Endothelial cell of umbilical vein (primary cell): Measurements from ENCODE around the gene EMC6. TPM values are rescaled to one million over a fixed set of nuclear protein-coding genes. Genes with fewer than 3 reads are reported as not detected.
A peak's percentile ranks its signal among the peaks of the same experiment; 100 is the strongest.

ENCODE experiments used
- Bru-seq: library from RNA; stranded (reverse); fragments of 400-500 nt; gene quantifications from one replicate; lab custom pipeline; 2021; lab: Mats Ljungman, UMichigan
- BruChase-seq, 2 experiments: library from RNA; stranded (reverse); fragments of 400-500 nt; gene quantifications; one replicate each; lab custom pipeline; 2021; lab: Mats Ljungman, UMichigan
- BruUV-seq: library from RNA; stranded (reverse); fragments of 400-500 nt; replicated peaks from 2 replicates; lab custom pipeline; 2021; lab: Mats Ljungman, UMichigan
- CTCF ChIA-PET: fragments of 300-600, 350-600 bp; sonication (Branson Sonifier 250); formaldehyde crosslinking; loops from one replicate; lab custom pipeline; 2021; ENCODE audit warnings: antibody characterized with exemption, inconsistent platforms; lab: Charles Lee
- POLR2A ChIA-PET: fragments of 300-600, 350-600 bp; sonication (Branson Sonifier 250); formaldehyde crosslinking; loops from one replicate; lab custom pipeline; 2021; ENCODE audit warnings: antibody characterized with exemption, inconsistent platforms; lab: Charles Lee
- DNase-seq: peaks from one replicate; pipeline ENCODE4 v3.0.0-alpha.2; 2011; ENCODE audit warnings: low read depth, low spot score
- FAIRE-seq: peaks from 2 replicates; lab custom pipeline; 2011; peaks lifted over from hg19 to GRCh38; lab: Jason Lieb, UNC
- H2AFZ ChIP-seq: 2 replicates; pipeline ENCODE4 v1.6.0; 2012; ENCODE audit warnings: low read depth, low read length, control low read depth, inconsistent platforms
- H3K27ac ChIP-seq: 2 replicates; pipeline ENCODE4 v1.5.1; 2011; ENCODE audit warnings: low read depth, mild to moderate bottlenecking, control low read depth, low read length, moderate library complexity; ENCODE audit not compliant: insufficient read depth
- H3K27me3 ChIP-seq, 2 experiments: 2 replicates each; pipeline versions ENCODE4 v1.6.0 to v1.6.1; 2011; ENCODE audit warnings: low read length in 2 of 2, mixed read lengths in 1 of 2; ENCODE audit not compliant: control insufficient read depth in 2 of 2, insufficient read depth in 2 of 2
- H3K36me3 ChIP-seq, 2 experiments: 2 replicates in 1 of 2; 3 replicates in 1 of 2; pipeline ENCODE4 v1.5.1; 2011; ENCODE audit warnings: low read length in 2 of 2, mild to moderate bottlenecking in 1 of 2, moderate library complexity in 1 of 2; ENCODE audit not compliant: control insufficient read depth in 2 of 2, insufficient read depth in 2 of 2; ENCODE audit errors: extremely low read depth in 1 of 2
- H3K4me1 ChIP-seq: 3 replicates; pipeline ENCODE4 v1.5.1; 2011; ENCODE audit warnings: mild to moderate bottlenecking, low read length; ENCODE audit not compliant: control insufficient read depth, insufficient read depth; ENCODE audit errors: extremely low read depth
- H3K4me2 ChIP-seq: 2 replicates; pipeline ENCODE4 v1.6.1; 2011; ENCODE audit warnings: low read length, control low read depth, mixed read lengths; ENCODE audit not compliant: insufficient read depth
- H3K4me3 ChIP-seq, 3 experiments: fragments of 200-600 bp in 1 of 3; sonication (generic), shearing (Covaris generic) in 1 of 3; replicated peaks in 1 of 3; 2 replicates each; pipeline ENCODE4 v1.5.1; 2011 to 2016; ENCODE audit warnings: control low read depth in 3 of 3, low read length in 3 of 3, mild to moderate bottlenecking in 2 of 3, inconsistent platforms in 1 of 3, low read depth in 1 of 3, moderate library complexity in 1 of 3; ENCODE audit not compliant: insufficient read depth in 1 of 3
- H3K79me2 ChIP-seq: 2 replicates; pipeline ENCODE4 v1.6.0; 2012; ENCODE audit warnings: low read length, inconsistent platforms; ENCODE audit not compliant: control insufficient read depth, insufficient read depth
- H3K9ac ChIP-seq: replicated peaks from 2 replicates; pipeline ENCODE3; 2011; ENCODE audit warnings: low read length, control low read depth; ENCODE audit not compliant: insufficient read depth; ENCODE audit errors: extremely low read depth
- H3K9me1 ChIP-seq: replicated peaks from 3 replicates; pipeline ENCODE4 v1.6.0; 2011; ENCODE audit warnings: mild to moderate bottlenecking, low read length; ENCODE audit not compliant: control insufficient read depth, insufficient read depth; ENCODE audit errors: extremely low read depth
- H3K9me3 ChIP-seq: replicated peaks from 2 replicates; pipeline ENCODE4 v1.5.1; 2012; ENCODE audit warnings: low read length, inconsistent platforms; ENCODE audit not compliant: control insufficient read depth, insufficient read depth
- H4K20me1 ChIP-seq: replicated peaks from 2 replicates; pipeline ENCODE3; 2011; ENCODE audit warnings: mild to moderate bottlenecking, low read length; ENCODE audit not compliant: control insufficient read depth, insufficient read depth; ENCODE audit errors: extremely low read depth
- EZH2 ChIP-seq: IDR thresholded peaks from 2 replicates; pipeline ENCODE4 v1.6.1; 2012; ENCODE audit warnings: borderline replicate concordance, low read depth, mild to moderate bottlenecking, moderate library complexity, low read length, inconsistent platforms; ENCODE audit not compliant: severe bottlenecking
- POLR2A ChIP-seq: IDR thresholded peaks from 2 replicates; pipeline ENCODE4 v1.6.1; 2012; ENCODE audit warnings: low read depth, mild to moderate bottlenecking, control low read depth, low read length
- POLR2AphosphoS5 ChIP-seq: IDR thresholded peaks from 2 replicates; pipeline ENCODE4 v1.6.1; 2012; ENCODE audit warnings: low read depth, mild to moderate bottlenecking, control low read depth, low read length, moderate library complexity; ENCODE audit not compliant: insufficient read depth
- dilution Hi-C: fragments of 300-500 bp; cut with MboI; formaldehyde crosslinking; loops from one replicate; pipeline ENCODE4 v1.15.0; 2019; ENCODE audit warnings: low sequenced_read_pairs; ENCODE audit not compliant: extremely low pct_ligation_motif_present
- intact Hi-C: fragments of 100-400 bp; cut with micrococcal nuclease; formaldehyde crosslinking; loops from one replicate; pipeline ENCODE4 v1.10.0; 2022
- long read RNA-seq: library from polyadenylated mRNA; stranded (forward); transcript quantifications from one replicate; pipeline ENCODE4 v2.0.0, GENCODE V29; 2021
- polyA minus RNA-seq, 3 experiments: library from RNA; depleted of rRNA, polyadenylated mRNA; stranded (reverse); fragments of >200 nt; gene quantifications; 1 replicate in 1 of 3; 2 replicates in 2 of 3; pipeline ENCODE4 v1.2.3, GENCODE V29; 2011
- polyA plus RNA-seq, 4 experiments: library from polyadenylated mRNA; depleted of rRNA in 3 of 4; stranded (reverse) in 3 of 4; unstranded in 1 of 4; fragments of >200 nt; gene quantifications; 2 replicates each; pipeline versions ENCODE4 v1.2.1 to v1.2.3, GENCODE V29; 2011 to 2012; ENCODE audit warnings: missing spikeins in 1 of 4
- total RNA-seq: library from RNA; stranded (reverse); gene quantifications from 2 replicates; pipeline ENCODE4 v1.2.3, GENCODE V29; 2021

The EMC6 gene
- total RNA-seq (54.0 and 62.2 TPM in 2 replicates), polyA plus RNA-seq (105 and 148 TPM in 2 replicates), polyA minus RNA-seq (18.8 and 21.5 TPM in 2 replicates), Bru-seq, nascent RNA (percentile 91 among the genes with signal in this experiment), BruChase-seq, experiment 1, labeled RNA remaining after a 6-hour chase (percentile 98 among the genes with signal in this experiment), BruChase-seq, experiment 2, labeled RNA remaining after a 2-hour chase (percentile 98 among the genes with signal in this experiment)
- 58.1 and 73.4 TPM in 2 replicates for polyA plus RNA-seq (2011; cell fraction: cytosol; rRNA removed)
- polyA plus RNA-seq (2011; cell fraction: nucleus; rRNA removed), result 19.0 and 22.6 TPM in 2 replicates
- 41.7 and 65.4 TPM in 2 replicates for polyA plus RNA-seq (2012)
- 52.3 TPM for polyA minus RNA-seq (2011; cell fraction: cytosol; rRNA and poly(A)+ RNA removed)
- 8.3 and 10.8 TPM in 2 replicates for polyA minus RNA-seq (2011; cell fraction: nucleus; rRNA and poly(A)+ RNA removed)
- long read RNA-seq, transcript EMC6-202 (2 exons, 762 nt), result minor isoform, 37 of 317 reads
- long read RNA-seq, transcript EMC6-201 (2 exons, 653 nt), result major isoform, 240 of 317 reads
- long read RNA-seq, partial matches to known transcripts, result 0 of 317 reads
- long read RNA-seq, other reads (novel, unspliced or antisense), result 40 of 317 reads

DNA sequence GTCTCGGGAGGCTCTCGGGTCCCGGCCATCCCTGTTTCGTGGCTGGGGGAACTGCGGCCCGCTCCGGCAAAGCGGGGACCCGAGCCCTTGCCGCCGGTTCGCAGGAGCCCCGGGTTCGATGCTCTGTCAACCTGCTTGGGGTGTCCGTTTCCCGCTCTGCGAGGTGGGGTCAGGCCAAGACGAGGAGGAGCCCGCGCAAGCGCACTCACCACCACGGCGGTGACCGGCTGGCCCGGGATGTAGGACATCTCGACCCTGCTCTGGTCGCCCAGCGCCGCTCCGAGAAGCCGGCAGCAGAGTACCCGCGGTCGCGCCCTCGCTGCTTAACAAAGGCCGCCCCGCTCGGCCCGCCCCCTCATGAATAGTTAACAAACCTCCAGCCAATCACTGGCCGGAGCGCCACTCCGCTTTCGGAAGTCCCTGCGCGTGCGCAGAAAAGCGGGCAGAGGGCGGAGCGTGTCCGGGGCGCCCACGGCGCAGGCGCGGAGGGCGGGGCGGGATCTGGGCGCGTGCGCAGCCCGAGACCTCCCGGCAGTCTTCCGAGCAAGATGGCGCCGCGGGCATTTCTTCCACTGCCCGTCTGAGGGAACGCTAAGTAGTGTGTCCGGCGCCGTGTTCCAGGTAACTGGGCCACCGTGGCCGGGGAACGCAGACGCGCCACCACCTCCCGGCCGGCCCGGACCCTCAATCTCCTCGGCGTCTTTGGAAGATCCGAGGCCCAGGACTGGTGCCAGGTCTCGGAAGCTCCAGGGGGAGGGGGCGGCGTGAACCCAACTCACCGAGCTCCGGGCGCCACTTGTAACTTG lies at the start of gene EMC6, which contains the start of gene TAX1BP3:
EMC6 (plus strand) TSS at position 534 of the 806 bp plus-strand sequence. CDS start 335 bp downstream, outside the sequence.
TAX1BP3 (minus strand) TSS at position 300 of the 806 bp plus-strand sequence; CDS start at position 248, 52 bp downstream.
- no peaks in the 10 kb centered on the region for H3K9me3 ChIP-seq
- H3K4me3 ChIP-seq, result peak within 1 kb of the TSS; percentile 86 to 90 (median 87)
- POLR2A ChIA-PET, result interaction anchor here (0.8 to 3.1 kb wide), 5 partner anchors 10 to 55 kb away, joined by 3 to 18 read pairs (median 10); partner anchors contain the start of genes CTNS, HASPIN and SHPK
- peaks cover 5 to 15% of the 10 kb centered on the region in 2 experiments for H3K36me3 ChIP-seq
- BruUV-seq, result no TSS peak
- peaks cover 47% of the 10 kb centered on the region for H3K79me2 ChIP-seq
- peak within 1 kb of the TSS; percentile 90 for H2AFZ ChIP-seq
- peak within 1 kb of the TSS; percentile 97 for H3K27ac ChIP-seq
- no peaks in the 10 kb centered on the region for H3K9me1 ChIP-seq
- CTCF ChIA-PET, result interaction anchor here (1.7 to 2.0 kb wide), 2 partner anchors 32 to 620 kb away, joined by 5 to 7 read pairs; partner anchors contain the start of genes CTNS and SHPK
- TF ChIP-seq POLR2A (peak; percentile 99), POLR2AphosphoS5 (peak; percentile 99), EZH2 (no peak)
- FAIRE-seq (peak; percentile 96), DNase-seq (peak; percentile 100)
- peak within 1 kb of the TSS; percentile 94 for H3K4me2 ChIP-seq
- H3K9ac ChIP-seq, result peak within 1 kb of the TSS; percentile 99
- intact Hi-C loops, result loop anchor here (1.0 to 5.0 kb wide), 3 partner anchors 32 to 66 kb away; partner anchors contain the start of genes CTNS, HASPIN and SHPK
- peaks cover 3% of the 10 kb centered on the region for H4K20me1 ChIP-seq
- dilution Hi-C loops, result no loop called here
- H3K27me3 ChIP-seq, result no peaks in the 10 kb centered on the region
- H3K4me1 ChIP-seq, result peaks cover 24% of the 10 kb centered on the region
